Measurements from ENCODE around the gene GFRA4.

Gene GFRA4

DNA sequence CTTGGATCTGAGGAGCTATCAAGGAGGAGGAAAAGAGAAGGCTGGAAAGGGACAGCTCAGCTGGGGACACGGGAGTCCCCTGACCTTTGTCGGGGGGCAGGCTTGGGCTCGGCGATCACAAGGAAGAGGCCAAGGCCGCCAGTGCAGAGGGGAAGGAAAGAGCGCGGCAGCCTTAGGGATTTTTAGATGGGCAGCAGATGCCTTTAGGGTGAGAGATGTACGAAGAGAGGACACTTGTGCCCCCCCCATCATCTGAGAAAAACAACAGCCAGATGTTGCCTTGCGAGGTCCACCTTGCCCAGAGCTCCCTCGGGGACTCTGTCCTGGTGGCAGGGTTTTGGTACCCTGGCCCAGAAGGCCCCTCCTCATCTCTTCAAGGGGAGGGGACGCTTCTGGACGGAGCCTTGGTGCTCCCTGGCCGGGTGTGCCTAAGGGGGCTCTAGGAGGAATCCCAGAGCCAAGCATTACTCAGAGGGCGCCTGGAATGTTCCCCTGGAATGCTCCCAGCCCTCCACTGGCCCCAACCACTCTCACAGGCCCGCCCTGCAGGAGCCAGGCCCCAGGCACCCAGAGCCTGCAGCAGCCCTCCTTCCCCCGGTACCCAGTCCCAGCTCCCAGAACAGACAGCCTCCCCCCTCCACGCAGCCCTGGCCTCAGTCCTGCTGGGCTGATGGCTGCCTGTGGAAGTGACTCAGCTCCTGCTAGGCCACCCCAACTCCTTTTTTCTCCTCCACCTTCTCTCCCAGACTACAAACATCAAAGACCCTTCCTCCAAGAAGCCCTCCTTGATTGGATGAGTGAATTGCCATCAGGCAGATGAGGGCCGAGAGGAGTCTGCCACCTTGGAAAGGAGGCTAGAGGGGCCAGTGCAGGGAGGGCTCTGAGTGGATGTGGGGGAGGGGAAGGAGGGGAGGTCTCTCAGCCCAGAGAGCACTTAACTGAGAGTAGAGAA lies 16.8 kb upstream of the GFRA4 start:
- peak; percentile 63 for DNase-seq (ENCODE audit: extremely low read depth, low read depth)
- TF ChIP-seq, protein P1, sequence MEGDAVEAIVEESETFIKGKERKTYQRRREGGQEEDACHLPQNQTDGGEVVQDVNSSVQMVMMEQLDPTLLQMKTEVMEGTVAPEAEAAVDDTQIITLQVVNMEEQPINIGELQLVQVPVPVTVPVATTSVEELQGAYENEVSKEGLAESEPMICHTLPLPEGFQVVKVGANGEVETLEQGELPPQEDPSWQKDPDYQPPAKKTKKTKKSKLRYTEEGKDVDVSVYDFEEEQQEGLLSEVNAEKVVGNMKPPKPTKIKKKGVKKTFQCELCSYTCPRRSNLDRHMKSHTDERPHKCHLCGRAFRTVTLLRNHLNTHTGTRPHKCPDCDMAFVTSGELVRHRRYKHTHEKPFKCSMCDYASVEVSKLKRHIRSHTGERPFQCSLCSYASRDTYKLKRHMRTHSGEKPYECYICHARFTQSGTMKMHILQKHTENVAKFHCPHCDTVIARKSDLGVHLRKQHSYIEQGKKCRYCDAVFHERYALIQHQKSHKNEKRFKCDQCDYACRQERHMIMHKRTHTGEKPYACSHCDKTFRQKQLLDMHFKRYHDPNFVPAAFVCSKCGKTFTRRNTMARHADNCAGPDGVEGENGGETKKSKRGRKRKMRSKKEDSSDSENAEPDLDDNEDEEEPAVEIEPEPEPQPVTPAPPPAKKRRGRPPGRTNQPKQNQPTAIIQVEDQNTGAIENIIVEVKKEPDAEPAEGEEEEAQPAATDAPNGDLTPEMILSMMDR (IDR thresholded peaks at IDR 0.05; ENCODE audit: low read depth, low read length, missing control alignments), result no peak
- H3K4me3 ChIP-seq (replicated peaks; ENCODE audit: low read depth, low read length), result peak overlapping the region; percentile 94

DNA sequence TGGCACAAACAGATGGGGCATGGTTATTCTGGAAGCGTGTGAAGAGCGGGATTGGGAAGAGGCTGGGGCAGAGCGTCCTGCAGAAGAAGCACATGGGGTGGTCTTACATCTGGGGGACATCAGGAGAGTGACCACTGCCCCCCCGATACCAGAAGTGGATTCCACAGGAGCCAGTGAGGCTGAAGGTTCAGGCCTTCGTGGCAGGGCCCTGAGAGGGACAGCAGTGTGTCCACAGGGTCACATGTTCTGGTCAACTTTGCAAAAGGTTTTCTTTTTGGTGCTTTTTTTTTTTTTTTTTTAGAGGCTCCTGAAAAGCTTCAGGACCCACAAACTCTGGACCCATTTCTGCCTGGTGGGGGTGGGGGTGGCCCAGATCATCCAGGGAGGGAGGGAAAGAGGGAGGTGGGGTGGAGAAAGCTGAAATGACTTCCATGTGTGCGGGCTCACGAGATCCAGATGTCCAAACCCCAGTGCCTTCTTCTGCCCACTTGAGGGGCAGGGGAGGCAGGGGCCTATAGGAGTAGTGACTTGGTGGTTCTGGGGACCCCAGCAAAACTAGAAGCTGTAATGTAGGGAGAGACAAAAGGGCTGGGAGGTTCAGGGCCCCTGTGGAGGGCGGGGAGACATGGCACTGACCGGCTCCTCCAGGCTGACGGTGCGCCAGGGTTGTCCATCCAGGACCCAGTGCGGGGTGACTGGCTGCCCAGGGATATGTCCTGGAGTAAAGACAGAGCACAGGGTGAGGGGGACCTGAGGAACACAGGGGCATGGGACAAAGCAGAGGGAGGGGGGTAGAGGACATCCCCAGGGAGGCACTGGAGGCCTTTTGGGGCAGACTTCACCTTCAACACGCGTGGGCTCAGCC lies 15.9 kb upstream of the GFRA4 start:
- H3K4me3 ChIP-seq (replicated peaks; ENCODE audit: low read depth, low read length), result peak overlapping the region; percentile 94
- TF ChIP-seq, protein P1 (IDR thresholded peaks at IDR 0.05; ENCODE audit: low read depth, low read length, missing control alignments), result no peak
- peak; percentile 55 for DNase-seq (ENCODE audit: extremely low read depth, low read depth)

DNA sequence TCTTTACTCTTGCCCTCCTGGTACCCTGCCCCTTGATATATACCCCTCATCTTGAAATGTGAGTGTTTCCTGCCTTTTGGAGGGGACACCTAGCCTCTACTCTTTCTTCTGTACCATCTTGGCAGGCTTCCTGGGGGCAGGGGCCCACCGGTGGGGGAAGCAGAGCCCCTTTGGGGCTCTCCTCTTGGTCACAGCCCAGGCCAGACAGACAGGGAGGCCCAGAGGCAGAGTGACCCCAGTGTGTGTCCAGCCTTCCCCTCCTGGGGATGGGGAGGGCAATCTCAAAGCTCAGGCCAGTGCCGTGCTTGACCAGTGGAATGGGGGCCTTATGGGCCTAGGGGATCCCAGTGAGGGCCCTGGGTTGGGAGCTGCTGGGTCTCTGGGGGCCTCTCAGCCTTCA lies 15.0 kb upstream of the GFRA4 start:
- peak overlapping the region; percentile 94 for H3K4me3 ChIP-seq (replicated peaks; ENCODE audit: low read depth, low read length)
- no peak for DNase-seq (ENCODE audit: extremely low read depth, low read depth)
- TF ChIP-seq, protein P1 (IDR thresholded peaks at IDR 0.05; ENCODE audit: low read depth, low read length, missing control alignments), result no peak

DNA sequence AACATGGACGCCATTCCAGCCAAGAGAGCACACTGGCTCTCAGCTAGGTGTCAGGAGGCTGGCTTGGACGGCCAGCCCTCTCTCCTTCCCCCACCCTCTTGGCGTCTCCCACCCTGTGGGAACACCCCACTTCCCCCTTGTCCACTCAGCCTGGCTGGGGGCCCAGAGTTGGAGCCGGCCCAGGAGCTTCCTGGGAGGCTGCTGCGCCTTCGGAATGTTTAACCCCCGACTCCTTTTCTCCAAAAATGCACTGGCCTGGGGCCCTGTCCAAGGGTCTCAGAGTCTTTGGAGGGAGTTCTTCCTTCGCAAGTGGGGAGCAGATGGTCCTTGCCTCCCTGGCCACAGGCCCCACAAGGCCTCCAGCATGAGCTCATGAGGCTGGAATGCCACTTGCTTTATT lies 14.5 kb upstream of the GFRA4 start:
- TF ChIP-seq, protein P1 (IDR thresholded peaks at IDR 0.05; ENCODE audit: low read depth, low read length, missing control alignments), result no peak
- no peak for DNase-seq (ENCODE audit: extremely low read depth, low read depth)
- H3K4me3 ChIP-seq (replicated peaks; ENCODE audit: low read depth, low read length), result peak overlapping the region; percentile 94

DNA sequence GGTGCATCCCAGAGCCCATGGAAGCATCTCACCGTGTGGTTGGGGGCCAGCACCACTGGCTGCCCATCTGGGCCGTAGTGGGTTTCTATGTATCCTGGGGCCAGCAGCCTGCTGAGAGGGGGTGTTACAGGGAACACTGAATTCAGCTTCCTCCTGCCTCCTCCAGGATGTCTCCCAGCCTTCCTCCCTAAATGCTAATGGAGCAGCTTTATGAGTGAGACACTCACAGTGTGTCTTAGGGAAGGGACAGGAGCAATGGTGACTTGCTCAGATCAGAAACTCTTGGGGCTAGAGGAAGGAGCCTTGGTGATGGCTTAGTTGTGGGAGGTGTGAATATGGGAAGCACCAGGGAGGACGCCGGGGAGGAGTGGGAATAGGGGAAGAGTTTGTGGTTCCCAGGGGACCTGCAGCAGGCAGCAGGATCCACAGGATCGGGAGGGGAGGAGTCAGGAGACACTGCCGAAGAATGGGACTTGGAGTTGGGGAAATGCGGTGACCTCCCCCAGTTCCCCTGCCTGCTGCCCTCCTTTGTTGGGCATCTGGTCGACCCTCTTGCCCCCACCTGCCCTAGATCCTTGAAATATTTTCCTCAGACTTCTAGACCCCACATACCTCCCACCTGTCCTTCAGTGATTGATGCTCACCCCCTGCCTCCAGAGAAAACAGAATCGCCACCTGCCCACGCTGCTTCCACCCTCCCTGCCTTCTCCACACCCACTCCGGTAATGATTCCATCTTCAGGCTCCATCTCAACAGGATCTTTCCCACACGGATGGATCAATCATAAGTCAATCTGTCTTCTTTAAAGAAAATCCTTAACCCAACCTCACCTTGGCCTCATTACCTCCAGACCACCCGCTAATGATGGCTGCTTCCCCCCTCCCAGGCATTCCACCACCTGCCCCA lies 12.0 kb upstream of the GFRA4 start:
- H3K4me3 ChIP-seq (replicated peaks; ENCODE audit: low read depth, low read length), result no peak overlapping the region
- TF ChIP-seq, protein P1 (IDR thresholded peaks at IDR 0.05; ENCODE audit: low read depth, low read length, missing control alignments), result no peak
- DNase-seq (ENCODE audit: extremely low read depth, low read depth), result no peak

DNA sequence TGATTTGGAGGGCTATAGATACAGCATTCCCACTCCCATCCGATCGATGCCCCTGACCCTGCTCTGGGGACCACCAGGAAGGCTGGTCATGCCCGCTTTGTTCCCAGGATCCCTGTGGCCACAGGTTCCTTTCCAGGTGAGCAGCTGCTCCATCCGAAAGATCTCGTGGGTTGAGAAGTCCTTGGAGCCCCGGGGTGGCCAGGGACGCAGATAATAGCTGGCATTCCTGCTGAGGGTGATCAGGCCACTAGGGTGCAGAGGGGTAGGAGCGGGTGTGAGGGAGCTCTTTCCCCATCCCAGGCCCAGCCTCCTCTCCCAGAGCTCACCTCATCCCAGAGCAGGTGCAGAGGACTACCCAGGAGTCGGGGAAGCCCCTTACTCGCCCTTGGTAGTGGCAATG lies 11.2 kb upstream of the GFRA4 start:
- H3K4me3 ChIP-seq (replicated peaks; ENCODE audit: low read depth, low read length), result no peak overlapping the region
- DNase-seq (ENCODE audit: extremely low read depth, low read depth), result no peak
- TF ChIP-seq, protein P1 (IDR thresholded peaks at IDR 0.05; ENCODE audit: low read depth, low read length, missing control alignments), result no peak
